Tibial nerve (tissue), 4 donors: ENCODE results near the gene UGT1A9.

ENCODE experiments used
- EP300 ChIP-seq, 2 donors: sonication (generic); formaldehyde crosslinking; IDR thresholded peaks; one replicate each; pipeline ENCODE4 v1.6.1; 2017; ENCODE audit warnings: antibody characterized with exemption in 2 of 2, mild to moderate bottlenecking in 1 of 2
- POLR2A ChIP-seq, 2 donors: fragments of 450-650 bp; IDR thresholded peaks; one replicate each; pipeline ENCODE4 v1.6.1; 2017; ENCODE audit warnings: antibody characterized with exemption in 2 of 2, mild to moderate bottlenecking in 2 of 2, moderate library complexity in 2 of 2
- TF ChIP-seq, protein P1 (sequence below), 5 experiments: fragments of 200-600 bp in 3 of 5; fragments of 450-650 bp in 2 of 5; sonication (generic) in 3 of 5; IDR thresholded peaks; one replicate each; pipeline ENCODE4 v1.5.1; 2016 to 2019; ENCODE audit warnings: antibody characterized with exemption in 5 of 5, mild to moderate bottlenecking in 3 of 5, moderate library complexity in 2 of 5

DNA sequence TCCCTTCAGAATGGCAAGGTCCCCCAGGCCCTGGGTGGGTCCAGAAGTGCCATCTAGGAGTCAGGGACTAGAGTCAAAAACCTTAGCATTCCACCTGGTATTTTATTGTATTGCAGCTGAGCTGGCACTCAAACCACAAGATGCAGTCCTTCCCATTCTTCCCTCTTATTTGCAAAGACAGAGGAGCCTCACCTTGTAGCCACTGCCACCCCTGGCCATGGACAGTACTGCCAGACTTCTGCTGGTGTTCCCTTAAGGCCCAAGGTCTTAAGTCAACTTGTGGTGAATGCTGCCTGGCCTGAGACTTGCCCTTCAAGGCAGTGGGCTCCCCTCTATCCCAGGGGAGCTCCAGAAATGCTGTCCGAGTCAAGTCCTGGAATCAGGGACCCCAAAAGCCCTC lies 28.6 kb upstream of the UGT1A9 start:
- TF ChIP-seq, protein P1, sequence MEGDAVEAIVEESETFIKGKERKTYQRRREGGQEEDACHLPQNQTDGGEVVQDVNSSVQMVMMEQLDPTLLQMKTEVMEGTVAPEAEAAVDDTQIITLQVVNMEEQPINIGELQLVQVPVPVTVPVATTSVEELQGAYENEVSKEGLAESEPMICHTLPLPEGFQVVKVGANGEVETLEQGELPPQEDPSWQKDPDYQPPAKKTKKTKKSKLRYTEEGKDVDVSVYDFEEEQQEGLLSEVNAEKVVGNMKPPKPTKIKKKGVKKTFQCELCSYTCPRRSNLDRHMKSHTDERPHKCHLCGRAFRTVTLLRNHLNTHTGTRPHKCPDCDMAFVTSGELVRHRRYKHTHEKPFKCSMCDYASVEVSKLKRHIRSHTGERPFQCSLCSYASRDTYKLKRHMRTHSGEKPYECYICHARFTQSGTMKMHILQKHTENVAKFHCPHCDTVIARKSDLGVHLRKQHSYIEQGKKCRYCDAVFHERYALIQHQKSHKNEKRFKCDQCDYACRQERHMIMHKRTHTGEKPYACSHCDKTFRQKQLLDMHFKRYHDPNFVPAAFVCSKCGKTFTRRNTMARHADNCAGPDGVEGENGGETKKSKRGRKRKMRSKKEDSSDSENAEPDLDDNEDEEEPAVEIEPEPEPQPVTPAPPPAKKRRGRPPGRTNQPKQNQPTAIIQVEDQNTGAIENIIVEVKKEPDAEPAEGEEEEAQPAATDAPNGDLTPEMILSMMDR (IDR thresholded peaks at IDR 0.05): no peak
- TF ChIP-seq EP300 (IDR thresholded peaks at IDR 0.05): no peak
- TF ChIP-seq POLR2A (IDR thresholded peaks at IDR 0.05): no peak
